ENCODE measurements around the gene RPS4Y2.

RPS4Y2 gene

DNA sequence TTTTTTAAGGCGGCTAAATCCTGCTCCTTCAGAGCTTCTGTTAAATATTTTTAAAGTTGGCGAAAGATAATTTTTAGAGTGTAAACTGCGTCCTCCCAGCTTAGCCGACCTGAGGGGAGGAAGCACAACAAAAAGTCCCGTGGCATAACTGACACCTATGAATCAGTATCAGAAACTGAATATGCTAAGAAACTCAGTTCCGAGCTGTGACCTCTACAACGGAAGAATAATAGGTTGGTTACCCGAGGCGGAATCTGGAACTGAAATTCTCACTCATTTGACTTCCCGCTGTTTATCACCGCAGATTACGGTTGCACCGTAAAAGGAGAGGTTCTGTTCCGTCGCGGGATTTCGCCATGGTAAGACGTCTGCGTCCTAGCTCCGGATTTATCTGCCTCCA lies at the start of gene RPS4Y2:
Gene RPS4Y2, plus strand, starts transcription at position 301 of the 400 bp plus-strand sequence. Its CDS starts 56 bp downstream, at position 357.
- TF ChIP-seq, protein P1, sequence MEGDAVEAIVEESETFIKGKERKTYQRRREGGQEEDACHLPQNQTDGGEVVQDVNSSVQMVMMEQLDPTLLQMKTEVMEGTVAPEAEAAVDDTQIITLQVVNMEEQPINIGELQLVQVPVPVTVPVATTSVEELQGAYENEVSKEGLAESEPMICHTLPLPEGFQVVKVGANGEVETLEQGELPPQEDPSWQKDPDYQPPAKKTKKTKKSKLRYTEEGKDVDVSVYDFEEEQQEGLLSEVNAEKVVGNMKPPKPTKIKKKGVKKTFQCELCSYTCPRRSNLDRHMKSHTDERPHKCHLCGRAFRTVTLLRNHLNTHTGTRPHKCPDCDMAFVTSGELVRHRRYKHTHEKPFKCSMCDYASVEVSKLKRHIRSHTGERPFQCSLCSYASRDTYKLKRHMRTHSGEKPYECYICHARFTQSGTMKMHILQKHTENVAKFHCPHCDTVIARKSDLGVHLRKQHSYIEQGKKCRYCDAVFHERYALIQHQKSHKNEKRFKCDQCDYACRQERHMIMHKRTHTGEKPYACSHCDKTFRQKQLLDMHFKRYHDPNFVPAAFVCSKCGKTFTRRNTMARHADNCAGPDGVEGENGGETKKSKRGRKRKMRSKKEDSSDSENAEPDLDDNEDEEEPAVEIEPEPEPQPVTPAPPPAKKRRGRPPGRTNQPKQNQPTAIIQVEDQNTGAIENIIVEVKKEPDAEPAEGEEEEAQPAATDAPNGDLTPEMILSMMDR (conservative IDR thresholded peaks at IDR 0.05) = no peak
- no peak for TF ChIP-seq ZFX (IDR thresholded peaks at IDR 0.05)
- H3K27ac ChIP-seq = no peak within 1 kb of the TSS

- TF ChIP-seq, protein P1 (conservative IDR thresholded peaks at IDR 0.05) = no peak
- TF ChIP-seq ZFX (IDR thresholded peaks at IDR 0.05) = no peak
- no peak overlapping the region for H3K27ac ChIP-seq
Measured at GRCh38 chrY:20714391-20714790, 41.5 kb upstream of the RPS4Y2 start.

DNA sequence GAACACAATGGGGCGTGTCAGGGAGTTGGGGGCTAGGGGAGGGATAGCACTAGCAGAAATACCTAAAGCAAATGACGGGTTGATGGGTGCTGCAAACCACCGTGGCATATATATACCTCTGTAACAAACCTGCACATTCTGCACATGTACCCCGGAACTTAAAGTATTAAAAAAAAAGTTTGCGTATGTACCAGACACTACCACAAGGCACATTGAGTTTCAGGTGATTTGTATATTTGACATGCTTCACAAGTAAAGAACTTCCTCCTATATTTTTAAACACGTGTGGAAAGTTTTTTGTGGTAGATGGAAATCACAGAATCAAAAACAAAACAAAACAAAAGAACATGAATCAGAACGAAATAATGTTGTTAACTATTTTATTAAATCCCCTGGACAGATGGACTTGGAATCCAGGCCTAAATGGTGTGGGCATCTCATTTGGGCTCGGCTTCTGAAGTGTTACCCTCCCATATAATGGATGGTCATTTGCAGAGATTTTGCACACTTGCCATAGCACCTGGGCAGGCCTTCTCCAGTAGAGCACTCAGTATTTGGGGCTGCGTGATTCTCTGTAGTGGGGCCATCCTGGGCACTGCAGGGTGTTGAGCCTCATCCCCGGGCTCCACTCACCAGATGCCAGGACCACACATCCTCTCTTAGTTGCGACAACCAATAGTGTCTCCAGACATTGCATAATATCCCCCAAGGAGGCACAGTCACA lies 29.6 kb upstream of the RPS4Y2 start:
- no peak for TF ChIP-seq ZFX (IDR thresholded peaks at IDR 0.05)
- TF ChIP-seq, protein P1 (conservative IDR thresholded peaks at IDR 0.05) = no peak

GRCh38 chrY:20735200-20735599 lies 20.7 kb upstream of the RPS4Y2 start:
- H3K27ac ChIP-seq = no peak overlapping the region
- TF ChIP-seq ZFX (IDR thresholded peaks at IDR 0.05) = no peak
- TF ChIP-seq, protein P1 (conservative IDR thresholded peaks at IDR 0.05) = no peak

More for the DNA sequence above, 29.6 kb upstream of the RPS4Y2 start:
- no peak overlapping the region for H3K27ac ChIP-seq

DNA sequence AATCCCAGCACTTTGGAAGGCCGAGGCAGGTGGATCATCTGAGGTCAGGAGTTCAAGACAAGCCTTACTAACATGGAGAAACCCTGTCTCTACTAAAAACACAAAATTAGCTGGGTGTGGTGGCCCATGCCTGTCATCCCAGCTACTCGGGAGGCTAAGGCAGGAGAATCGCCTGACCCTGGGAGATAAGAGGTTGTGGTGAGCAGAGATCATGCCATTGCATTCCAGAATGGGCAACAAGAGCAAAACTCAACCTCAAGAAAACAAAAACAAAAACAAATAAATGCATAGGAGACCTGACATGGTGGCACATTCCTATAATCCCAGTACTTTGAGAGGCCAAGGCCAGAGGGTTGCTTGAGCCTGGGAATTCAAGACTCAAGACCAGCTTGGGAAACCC lies 16.1 kb upstream of the RPS4Y2 start:
- H3K27ac ChIP-seq = no peak overlapping the region
- TF ChIP-seq ZFX (IDR thresholded peaks at IDR 0.05) = no peak
- TF ChIP-seq, protein P1 (conservative IDR thresholded peaks at IDR 0.05) = no peak

GRCh38 chrY:20740609-20741008 lies 15.3 kb upstream of the RPS4Y2 start:
- H3K27ac ChIP-seq = no peak overlapping the region
- TF ChIP-seq, protein P1 (conservative IDR thresholded peaks at IDR 0.05) = no peak
- no peak for TF ChIP-seq ZFX (IDR thresholded peaks at IDR 0.05)

- no peak overlapping the region for H3K27ac ChIP-seq
- TF ChIP-seq, protein P1 (conservative IDR thresholded peaks at IDR 0.05) = no peak
- TF ChIP-seq ZFX (IDR thresholded peaks at IDR 0.05) = no peak
Measured at GRCh38 chrY:20745060-20745459, 10.8 kb upstream of the RPS4Y2 start.

All from C4-2B (cell line).